ENCODE data around the gene GGTLC2.

Gene GGTLC2

GRCh38 chr22:22662095-22662494, 17.7 kb downstream of the GGTLC2 start:
- Histone ChIP-seq H3K27me3 (replicated peaks; ENCODE audit: insufficient read depth, low read length) (no peaks in the 10 kb centered on the region), H3K9ac (ENCODE audit: low read length) (no peak overlapping the region), H3K4me2 (ENCODE audit: low read depth, low read length) (no peak overlapping the region), H3K36me3 (replicated peaks; ENCODE audit: insufficient read depth, low read length) (no peaks in the 10 kb centered on the region), H4K20me1 (ENCODE audit: insufficient read depth, low read length) (no peaks in the 10 kb centered on the region), H3F3A (ENCODE audit: insufficient read depth, low read length) (peaks cover 8% of the 10 kb centered on the region), H3K4me1 (ENCODE audit: low read length) (peaks cover 22% of the 10 kb centered on the region), H3K4me3 (ENCODE audit: low read length) (no peak overlapping the region), H3K9me2 (replicated peaks; ENCODE audit: insufficient read depth, low read length) (no peaks in the 10 kb centered on the region), H2AFZ (ENCODE audit: low read length) (no peak overlapping the region), H3K9me3 (replicated peaks; ENCODE audit: insufficient read depth, low read length) (no peaks in the 10 kb centered on the region), H3K79me2 (ENCODE audit: low read length) (no peaks in the 10 kb centered on the region), H3K27ac (ENCODE audit: low read length) (no peak overlapping the region)
- DNase-seq = no peak
- no peak for TF ChIP-seq EZH2phosphoT487 (IDR thresholded peaks at IDR 0.05; ENCODE audit: low read length)
- no peak for TF ChIP-seq CTCF (IDR thresholded peaks at IDR 0.05; ENCODE audit: low read length)
- TF ChIP-seq EZH2 (optimal IDR thresholded peaks at IDR 0.05; ENCODE audit: low read depth, low read length) = no peak

- H3K9ac ChIP-seq (ENCODE audit: low read length) = no peak overlapping the region
- no peak overlapping the region for H2AFZ ChIP-seq (ENCODE audit: low read length)
- H3K36me3 ChIP-seq (replicated peaks; ENCODE audit: insufficient read depth, low read length) = no peaks in the 10 kb centered on the region
- TF ChIP-seq CTCF (IDR thresholded peaks at IDR 0.05; ENCODE audit: low read length) (no peak), EZH2phosphoT487 (IDR thresholded peaks at IDR 0.05; ENCODE audit: low read length) (no peak), EZH2 (optimal IDR thresholded peaks at IDR 0.05; ENCODE audit: low read depth, low read length) (no peak)
- H3K27me3 ChIP-seq (replicated peaks; ENCODE audit: insufficient read depth, low read length) = no peaks in the 10 kb centered on the region
- H3K4me1 ChIP-seq (ENCODE audit: low read length) = peaks cover 39% of the 10 kb centered on the region
- H3K4me2 ChIP-seq (ENCODE audit: low read depth, low read length) = no peak overlapping the region
- no peak for DNase-seq
- H3K9me3 ChIP-seq (replicated peaks; ENCODE audit: insufficient read depth, low read length) = no peaks in the 10 kb centered on the region
- H3K4me3 ChIP-seq (ENCODE audit: low read length) = no peak overlapping the region
- H3K79me2 ChIP-seq (ENCODE audit: low read length) = no peaks in the 10 kb centered on the region
- H3K27ac ChIP-seq (ENCODE audit: low read length) = no peak overlapping the region
- peaks cover 27% of the 10 kb centered on the region for H3F3A ChIP-seq (ENCODE audit: insufficient read depth, low read length)
- H4K20me1 ChIP-seq (ENCODE audit: insufficient read depth, low read length) = no peaks in the 10 kb centered on the region
- H3K9me2 ChIP-seq (replicated peaks; ENCODE audit: insufficient read depth, low read length) = no peaks in the 10 kb centered on the region
These were observed 19.7 kb downstream of the GGTLC2 start for GRCh38 chr22:22663861-22664800.

- no peaks in the 10 kb centered on the region for H3K36me3 ChIP-seq (replicated peaks; ENCODE audit: insufficient read depth, low read length)
- TF ChIP-seq EZH2phosphoT487 (IDR thresholded peaks at IDR 0.05; ENCODE audit: low read length) (no peak), CTCF (IDR thresholded peaks at IDR 0.05; ENCODE audit: low read length) (peak; percentile 94), EZH2 (optimal IDR thresholded peaks at IDR 0.05; ENCODE audit: low read depth, low read length) (no peak)
- peak overlapping the region; percentile 37; the same call in 1 of the 2 replicates for H3K4me2 ChIP-seq (ENCODE audit: low read depth, low read length)
- no peaks in the 10 kb centered on the region for H4K20me1 ChIP-seq (ENCODE audit: insufficient read depth, low read length)
- H3K4me3 ChIP-seq (ENCODE audit: low read length) = no peak overlapping the region
- peak overlapping the region; percentile 51 for H3K9ac ChIP-seq (ENCODE audit: low read length)
- H3K9me3 ChIP-seq (replicated peaks; ENCODE audit: insufficient read depth, low read length) = no peaks in the 10 kb centered on the region
- peak; percentile 87 for DNase-seq
- H3F3A ChIP-seq (ENCODE audit: insufficient read depth, low read length) = peaks cover 32% of the 10 kb centered on the region
- peaks cover 34% of the 10 kb centered on the region for H3K4me1 ChIP-seq (ENCODE audit: low read length)
- H3K79me2 ChIP-seq (ENCODE audit: low read length) = no peaks in the 10 kb centered on the region
- H2AFZ ChIP-seq (ENCODE audit: low read length) = peak overlapping the region; percentile 47; the same call in 1 of the 2 replicates
- H3K9me2 ChIP-seq (replicated peaks; ENCODE audit: insufficient read depth, low read length) = no peaks in the 10 kb centered on the region
- no peaks in the 10 kb centered on the region for H3K27me3 ChIP-seq (replicated peaks; ENCODE audit: insufficient read depth, low read length)
- peak overlapping the region; percentile 86 for H3K27ac ChIP-seq (ENCODE audit: low read length)
These were observed 22.1 kb downstream of the GGTLC2 start for GRCh38 chr22:22666307-22667091.

All from MM.1S (cell line).